Suprapubic skin (tissue), 3 donors: ENCODE results near the gene ERGIC1.

Experiments
- CTCF ChIP-seq, 2 donors: fragments of 200-600 bp in 1 of 2; fragments of 450-650 bp in 1 of 2; sonication (generic) in 1 of 2; IDR thresholded peaks; one replicate each; pipeline ENCODE4 v1.5.1; 2016 to 2019; ENCODE audit warnings: antibody characterized with exemption in 2 of 2, mild to moderate bottlenecking in 1 of 2, moderate library complexity in 1 of 2
- EP300 ChIP-seq: sonication (generic); formaldehyde crosslinking; IDR thresholded peaks from one replicate; pipeline ENCODE4 v1.6.1; 2017; ENCODE audit warnings: antibody characterized with exemption
- POLR2A ChIP-seq, 2 donors: fragments of 450-650 bp; IDR thresholded peaks; one replicate each; pipeline ENCODE4 v1.6.1; 2017; ENCODE audit warnings: antibody characterized with exemption in 2 of 2, mild to moderate bottlenecking in 2 of 2, moderate library complexity in 2 of 2

GRCh38 chr5:172920447-172920849 lies 86.4 kb downstream of the ERGIC1 start:
- no peak for TF ChIP-seq CTCF (IDR thresholded peaks at IDR 0.05)
- no peak for TF ChIP-seq POLR2A (IDR thresholded peaks at IDR 0.05)
- TF ChIP-seq EP300, result peak; percentile 95
